ENCODE measurements around the gene PTGES. TPM values are rescaled to one million over a fixed set of nuclear protein-coding genes. Genes with fewer than 3 reads are reported as not detected.

PTGES gene
- total RNA-seq, 1 donor from 2014 or later, result 2.9 TPM

- TF ChIP-seq EZH2phosphoT487 (IDR thresholded peaks at IDR 0.05) (no peak), EZH2 (IDR thresholded peaks at IDR 0.05) (no peak), CTCF (IDR thresholded peaks at IDR 0.05) (no peak)
- Histone ChIP-seq H2AFZ (replicated peaks) (no peak overlapping the region), H3K9me3 (ENCODE audit: low read depth) (no peaks in the 10 kb centered on the region), H3K36me3 (no peaks in the 10 kb centered on the region), H3K27me3 (peaks cover 13% of the 10 kb centered on the region), H3K4me3 (no peak overlapping the region), H3F3A (ENCODE audit: low read depth) (no peaks in the 10 kb centered on the region), H3K4me1 (peaks cover 1% of the 10 kb centered on the region), H3K9ac (no peak overlapping the region), H3K79me2 (ENCODE audit: low read depth) (no peaks in the 10 kb centered on the region), H3K4me2 (no peak overlapping the region), H4K20me1 (ENCODE audit: low read depth) (no peaks in the 10 kb centered on the region), H3K27ac (no peak overlapping the region)
- DNase-seq (ENCODE audit: low spot score), result no peak
- Mint-ChIP-seq H3K4me1 (no peaks in the 10 kb centered on the region), H3K4me3 (no peak overlapping the region), H3K27ac (no peak overlapping the region), H3K9me3 (no peaks in the 10 kb centered on the region), H3K27me3 (ENCODE audit: insufficient read depth, low read depth) (peaks cover 5% of the 10 kb centered on the region), H3K36me3 (no peaks in the 10 kb centered on the region)
These were observed 50.0 kb downstream of the PTGES start for GRCh38 chr9:129702589-129703520.

- no peak overlapping the region for H3K9ac ChIP-seq
- H3K27ac ChIP-seq, result no peak overlapping the region
- no peaks in the 10 kb centered on the region for H3F3A ChIP-seq (ENCODE audit: low read depth)
- Mint-ChIP-seq H3K4me1 (peaks cover 2% of the 10 kb centered on the region), H3K36me3 (no peaks in the 10 kb centered on the region), H3K27ac (no peak overlapping the region), H3K27me3 (ENCODE audit: insufficient read depth, low read depth) (peaks cover 8% of the 10 kb centered on the region), H3K4me3 (no peak overlapping the region), H3K9me3 (no peaks in the 10 kb centered on the region)
- peaks cover 26% of the 10 kb centered on the region for H3K27me3 ChIP-seq
- no peaks in the 10 kb centered on the region for H4K20me1 ChIP-seq (ENCODE audit: low read depth)
- no peaks in the 10 kb centered on the region for H3K36me3 ChIP-seq
- no peaks in the 10 kb centered on the region for H3K9me3 ChIP-seq (ENCODE audit: low read depth)
- DNase-seq (ENCODE audit: low spot score), result no peak
- H3K79me2 ChIP-seq (ENCODE audit: low read depth), result no peaks in the 10 kb centered on the region
- peaks cover 10% of the 10 kb centered on the region for H3K4me1 ChIP-seq
- H3K4me2 ChIP-seq, result no peak overlapping the region
- no peak overlapping the region for H3K4me3 ChIP-seq
- H2AFZ ChIP-seq (replicated peaks), result no peak overlapping the region
- no peak for TF ChIP-seq EZH2phosphoT487 (IDR thresholded peaks at IDR 0.05)
- no peak for TF ChIP-seq CTCF (IDR thresholded peaks at IDR 0.05)
- no peak for TF ChIP-seq EZH2 (IDR thresholded peaks at IDR 0.05)
These were observed 51.3 kb downstream of the PTGES start for GRCh38 chr9:129701549-129701948.

- peaks cover 3% of the 10 kb centered on the region for H3F3A ChIP-seq (ENCODE audit: low read depth)
- H3K36me3 Mint-ChIP-seq, result no peaks in the 10 kb centered on the region
- H4K20me1 ChIP-seq (ENCODE audit: low read depth), result no peaks in the 10 kb centered on the region
- H3K9me3 Mint-ChIP-seq, result no peaks in the 10 kb centered on the region
- H3K36me3 ChIP-seq, result no peaks in the 10 kb centered on the region
- H3K9ac ChIP-seq, result no peak overlapping the region
- H3K4me3 Mint-ChIP-seq, result peak overlapping the region; percentile 4
- no peak overlapping the region for H3K27ac Mint-ChIP-seq
- no peaks in the 10 kb centered on the region for H3K79me2 ChIP-seq (ENCODE audit: low read depth)
- H3K27me3 ChIP-seq, result peaks cover 31% of the 10 kb centered on the region
- H2AFZ ChIP-seq (replicated peaks), result no peak overlapping the region
- no peaks in the 10 kb centered on the region for H3K9me3 ChIP-seq (ENCODE audit: low read depth)
- no peak overlapping the region for H3K4me3 ChIP-seq
- H3K4me1 Mint-ChIP-seq, result peaks cover 2% of the 10 kb centered on the region
- DNase-seq (ENCODE audit: low spot score), result no peak
- TF ChIP-seq EZH2phosphoT487 (IDR thresholded peaks at IDR 0.05) (no peak), EZH2 (IDR thresholded peaks at IDR 0.05) (no peak), CTCF (IDR thresholded peaks at IDR 0.05) (no peak)
- H3K27me3 Mint-ChIP-seq (ENCODE audit: insufficient read depth, low read depth), result peaks cover 9% of the 10 kb centered on the region
- H3K4me1 ChIP-seq, result peaks cover 10% of the 10 kb centered on the region
- no peak overlapping the region for H3K4me2 ChIP-seq
- no peak overlapping the region for H3K27ac ChIP-seq
These were observed 51.8 kb downstream of the PTGES start for GRCh38 chr9:129701054-129701453.
